Caco-2 (cell line): ENCODE data around the gene GTF2A2. TPM values are rescaled to one million over a fixed set of nuclear protein-coding genes. Genes with fewer than 3 reads are reported as not detected.

Source experiments
- BruUV-seq: library from RNA; stranded (reverse); fragments of 400-500 nt; replicated peaks from 2 replicates; lab custom pipeline; 2021; lab: Mats Ljungman, UMichigan
- CTCF ChIA-PET: fragments of 300-600 bp; sonication (Branson Sonifier 250); formaldehyde crosslinking; loops from one replicate; lab custom pipeline; 2022; ENCODE audit warnings: antibody characterized with exemption; lab: Charles Lee
- POLR2A ChIA-PET: fragments of 300-600 bp; sonication (Branson Sonifier 250); formaldehyde crosslinking; loops from one replicate; lab custom pipeline; 2022; ENCODE audit warnings: antibody characterized with exemption; lab: Charles Lee
- DNase-seq, 2 experiments: peaks; one replicate each; pipeline versions ENCODE4 v3.0.0 to v3.0.0-alpha.2; 2020 to 2022
- H3K27me3 ChIP-seq: replicated peaks from 2 replicates; pipeline ENCODE4 v1.6.0; 2011; ENCODE audit warnings: low read length; ENCODE audit not compliant: control insufficient read depth, insufficient read depth
- H3K36me3 ChIP-seq: 2 replicates; pipeline ENCODE4 v1.5.1; 2011; ENCODE audit warnings: low read length; ENCODE audit not compliant: control insufficient read depth, insufficient read depth
- H3K4me1 ChIP-seq: fragments of 250-450 bp; sonication (Bioruptor Pico); 2 replicates; pipeline ENCODE4 v1.5.1; 2020; ENCODE audit warnings: mild to moderate bottlenecking
- H3K4me3 ChIP-seq: 2 replicates; pipeline ENCODE4 v1.5.1; 2011; ENCODE audit warnings: low read depth, mild to moderate bottlenecking, control low read depth, low read length
- H3K9me3 ChIP-seq: fragments of 250-450 bp; sonication (Bioruptor Pico); 2 replicates; pipeline ENCODE4 v1.5.1; 2020; ENCODE audit warnings: mild to moderate bottlenecking, moderate library complexity
- H3K27ac Mint-ChIP-seq: one replicate; pipeline ENCODE4 v1.8.0; 2022; ENCODE audit warnings: mixed read lengths; ENCODE audit not compliant: unreplicated experiment
- H3K27me3 Mint-ChIP-seq: one replicate; pipeline ENCODE4 v1.8.0; 2022; ENCODE audit warnings: mixed read lengths; ENCODE audit not compliant: insufficient read depth, unreplicated experiment
- H3K36me3 Mint-ChIP-seq: one replicate; pipeline ENCODE4 v1.8.0; 2022; ENCODE audit warnings: mild to moderate bottlenecking, mixed read lengths; ENCODE audit not compliant: insufficient read depth, unreplicated experiment
- H3K4me1 Mint-ChIP-seq: one replicate; pipeline ENCODE4 v1.8.0; 2022; ENCODE audit warnings: low read depth, mixed read lengths; ENCODE audit not compliant: unreplicated experiment
- H3K4me3 Mint-ChIP-seq: one replicate; pipeline ENCODE4 v1.8.0; 2022; ENCODE audit warnings: mild to moderate bottlenecking, moderate library complexity, mixed read lengths; ENCODE audit not compliant: unreplicated experiment
- H3K9me3 Mint-ChIP-seq: one replicate; pipeline ENCODE4 v1.8.0; 2022; ENCODE audit warnings: mixed read lengths; ENCODE audit not compliant: unreplicated experiment
- CTCF ChIP-seq, 2 experiments: fragments of 200-600 bp in 1 of 2; IDR thresholded peaks; 1 replicate in 1 of 2; 2 replicates in 1 of 2; pipeline versions ENCODE4 v1.5.1 to v1.8.0; 2011 to 2022; ENCODE audit warnings: antibody characterized with exemption in 1 of 2, control low read depth in 1 of 2, inconsistent platforms in 1 of 2, low read depth in 1 of 2, low read length in 1 of 2, mild to moderate bottlenecking in 1 of 2, moderate library complexity in 1 of 2; ENCODE audit not compliant: insufficient read depth in 1 of 2, severe bottlenecking in 1 of 2, unreplicated experiment in 1 of 2
- intact Hi-C: fragments of 100-400 bp; cut with micrococcal nuclease; formaldehyde crosslinking; loops from one replicate; pipeline ENCODE4 v1.10.0; 2022; ENCODE audit not compliant: unreplicated experiment
- total RNA-seq: library from RNA; stranded (reverse); gene quantifications from 2 replicates; pipeline ENCODE4 v1.2.3, GENCODE V29; 2022

GTF2A2 gene
- total RNA-seq, 1 experiment from 2014 or later = 153 TPM

- H3K27ac Mint-ChIP-seq = no peak overlapping the region
- no peaks in the 10 kb centered on the region for H3K9me3 Mint-ChIP-seq
- Histone ChIP-seq H3K4me1 (no peaks in the 10 kb centered on the region), H3K4me3 (no peak overlapping the region), H3K9me3 (no peaks in the 10 kb centered on the region), H3K27me3 (no peaks in the 10 kb centered on the region), H3K36me3 (no peaks in the 10 kb centered on the region; the same call in none of the 2 replicates)
- POLR2A ChIA-PET = no interaction called here
- intact Hi-C loops = no loop called here
- H3K4me1 Mint-ChIP-seq = no peaks in the 10 kb centered on the region
- no peak for TF ChIP-seq CTCF (IDR thresholded peaks at IDR 0.05; ENCODE audit: insufficient read depth in 1 of 2, low read depth in 1 of 2, low read length in 1 of 2, severe bottlenecking in 1 of 2, unreplicated experiment in 1 of 2)
- DNase-seq = no peak
- H3K4me3 Mint-ChIP-seq = no peak overlapping the region
- no TSS peak for BruUV-seq
- CTCF ChIA-PET = no interaction called here
- no peaks in the 10 kb centered on the region for H3K27me3 Mint-ChIP-seq
- peaks cover 85% of the 10 kb centered on the region for H3K36me3 Mint-ChIP-seq
Observed at GRCh38 chr15:59678620-59679019, 21.3 kb upstream of the GTF2A2 start.

DNA sequence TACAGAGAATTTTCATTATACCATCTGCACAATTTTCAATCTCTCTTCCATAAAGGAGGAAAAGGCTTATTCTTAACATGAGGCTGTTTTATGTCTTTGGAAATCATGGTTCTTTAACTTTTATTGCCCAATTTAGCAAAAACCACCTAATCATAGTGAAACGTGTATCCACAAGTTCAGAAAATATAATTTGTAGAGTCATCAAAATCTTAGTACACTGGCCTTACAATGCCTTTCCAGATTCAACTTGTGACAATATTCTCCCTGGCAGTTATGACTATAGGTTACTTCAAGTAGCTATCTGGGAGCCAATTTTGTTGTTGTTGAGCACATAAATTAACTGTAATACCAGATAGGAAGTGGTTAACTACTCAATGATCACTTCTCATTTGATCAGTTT is 20.9 kb upstream of the GTF2A2 start:
- Mint-ChIP-seq H3K36me3 (peaks cover 88% of the 10 kb centered on the region), H3K27ac (no peak overlapping the region), H3K9me3 (no peaks in the 10 kb centered on the region), H3K4me3 (no peak overlapping the region), H3K27me3 (no peaks in the 10 kb centered on the region), H3K4me1 (no peaks in the 10 kb centered on the region)
- DNase-seq = no peak
- Histone ChIP-seq H3K4me1 (no peaks in the 10 kb centered on the region), H3K36me3 (peaks cover 1% of the 10 kb centered on the region), H3K27me3 (no peaks in the 10 kb centered on the region), H3K4me3 (no peak overlapping the region), H3K9me3 (no peaks in the 10 kb centered on the region)
- intact Hi-C loops = no loop called here
- ChIA-PET CTCF (no interaction called here), POLR2A (no interaction called here)
- no TSS peak for BruUV-seq
- no peak for TF ChIP-seq CTCF (IDR thresholded peaks at IDR 0.05; ENCODE audit: insufficient read depth in 1 of 2, low read depth in 1 of 2, low read length in 1 of 2, severe bottlenecking in 1 of 2, unreplicated experiment in 1 of 2)

- no peaks in the 10 kb centered on the region for H3K9me3 ChIP-seq
- BruUV-seq = no TSS peak
- ChIA-PET CTCF (no interaction called here), POLR2A (no interaction called here)
- Mint-ChIP-seq H3K9me3 (no peaks in the 10 kb centered on the region), H3K27me3 (no peaks in the 10 kb centered on the region), H3K4me1 (no peaks in the 10 kb centered on the region), H3K4me3 (no peak overlapping the region), H3K27ac (no peak overlapping the region), H3K36me3 (peaks cover 90% of the 10 kb centered on the region)
- DNase-seq = no peak
- H3K4me3 ChIP-seq = no peak overlapping the region
- peaks cover 1% of the 10 kb centered on the region for H3K36me3 ChIP-seq
- intact Hi-C loops = no loop called here
- TF ChIP-seq CTCF (IDR thresholded peaks at IDR 0.05; ENCODE audit: insufficient read depth in 1 of 2, low read depth in 1 of 2, low read length in 1 of 2, severe bottlenecking in 1 of 2, unreplicated experiment in 1 of 2) = no peak
- H3K27me3 ChIP-seq = no peaks in the 10 kb centered on the region
- H3K4me1 ChIP-seq = no peaks in the 10 kb centered on the region
Observed at GRCh38 chr15:59676565-59676964, 19.2 kb upstream of the GTF2A2 start.
